Brain pericyte (primary cell): Measurements from ENCODE around the gene EIF5A.
"Not testable (repeated sequence)": the region's sequence is repeated elsewhere in the genome, so short reads cannot be mapped to it uniquely, and the experiment has no call there.

Experiments used
- DNase-seq: peaks from one replicate; pipeline ENCODE4 v3.0.0-alpha.2; 2012; ENCODE audit warnings: low read depth, low spot score

The EIF5A gene

GRCh38 chr17:7329997-7330637, 22.7 kb downstream of the EIF5A start:
- DNase-seq: no peak

GRCh38 chr17:7330638-7331015, 23.2 kb downstream of the EIF5A start:
- no peak for DNase-seq

DNA sequence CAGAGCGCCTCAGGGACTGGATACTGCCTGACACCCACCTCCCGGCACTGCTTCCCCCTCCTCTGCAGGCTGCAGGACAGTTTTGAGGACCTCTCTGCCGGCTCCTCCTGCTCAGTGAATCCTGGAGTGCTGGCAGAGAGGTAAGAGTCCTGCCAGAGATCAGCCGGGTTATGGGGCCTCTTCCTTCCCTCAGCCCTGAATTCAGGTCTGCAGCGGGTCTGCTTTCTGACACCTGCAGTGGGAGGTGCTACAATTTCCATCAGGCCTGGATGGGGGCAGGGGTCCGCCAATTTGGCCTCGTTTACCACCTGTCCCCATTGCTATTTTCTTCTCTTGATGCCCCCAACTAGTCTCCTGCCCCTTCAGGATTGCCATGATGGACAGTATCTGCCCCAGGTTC, 24.7 kb downstream of the EIF5A start:
- DNase-seq: no peak

DNA sequence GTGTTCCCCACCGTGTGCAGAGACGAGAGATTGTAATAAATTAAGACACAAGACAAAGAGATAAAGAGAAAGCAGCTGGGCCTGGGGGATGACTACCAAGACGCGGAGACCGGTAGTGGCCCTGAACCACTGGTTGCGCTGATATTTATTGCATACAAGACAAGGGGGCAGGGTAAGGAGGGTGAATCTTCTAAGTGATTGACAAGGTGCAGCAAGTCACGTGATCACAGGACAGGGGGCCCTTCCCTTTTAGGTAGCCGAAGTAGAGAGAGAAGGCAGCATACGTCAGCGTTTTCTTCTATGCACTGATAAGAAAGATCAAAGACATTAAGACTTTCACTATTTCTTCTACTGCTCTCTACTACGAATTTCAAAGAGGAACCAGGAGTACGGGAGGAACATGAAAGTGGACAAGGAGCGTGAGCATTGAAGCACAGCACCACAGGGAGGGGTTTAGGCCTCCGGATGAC, 25.2 kb downstream of the EIF5A start:
- not testable (repeated sequence) for DNase-seq

DNA sequence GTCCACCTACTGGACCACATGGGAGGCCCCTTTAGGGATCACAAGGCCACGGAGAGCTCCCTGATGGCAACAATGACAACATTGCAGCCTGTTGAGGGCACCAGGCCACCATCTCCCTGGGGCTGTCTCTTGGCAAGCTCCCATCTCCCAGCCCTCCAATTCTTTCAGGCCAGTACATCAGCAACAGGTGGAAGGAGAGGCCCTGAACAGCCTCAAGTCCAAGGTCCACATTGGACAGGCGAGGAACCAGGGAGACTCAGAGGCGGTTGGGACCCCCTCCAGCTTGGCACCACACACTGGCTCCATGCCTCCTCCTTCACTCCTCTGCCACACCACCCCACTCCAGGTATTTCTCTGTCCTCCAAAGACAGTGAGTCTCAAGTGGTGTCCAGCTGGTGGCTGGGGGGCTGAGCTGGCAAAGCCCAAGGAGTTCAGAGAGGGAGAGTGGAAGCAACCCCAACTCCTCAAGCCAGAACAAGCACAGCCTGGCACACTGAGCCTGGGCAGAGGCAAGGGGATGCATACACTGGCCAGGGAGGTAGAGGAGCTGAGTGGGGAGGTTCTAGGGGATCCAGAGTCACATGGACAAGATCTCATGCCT, 27.6 kb downstream of the EIF5A start:
- no peak for DNase-seq

DNA sequence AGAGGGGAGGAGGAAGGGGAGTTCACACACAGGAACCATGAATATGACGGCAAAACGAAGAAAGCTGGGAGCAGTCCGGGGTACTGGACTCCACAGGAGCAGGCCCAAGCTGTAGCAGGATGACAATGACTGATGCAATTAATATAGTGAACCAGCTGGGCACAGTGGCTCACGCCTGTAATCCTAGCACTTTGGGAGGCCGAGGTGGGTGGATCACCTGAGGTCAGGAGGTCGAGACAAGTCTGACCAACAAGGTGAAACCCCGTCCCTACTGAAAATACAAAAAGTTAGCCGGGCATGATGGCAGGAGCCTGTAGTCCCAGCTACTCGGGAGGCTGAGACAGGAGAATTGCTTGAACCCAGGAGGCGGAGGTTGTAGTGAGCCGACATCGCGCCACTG, 28.3 kb downstream of the EIF5A start:
- not testable (repeated sequence) for DNase-seq

GRCh38 chr17:7336240-7337175, 29.1 kb downstream of the EIF5A start, which contains the start of gene ACAP1:
Gene ACAP1 (plus strand): TSS chr17:7336529. CDS start chr17:7336735, 206 bp downstream.
- no peak for DNase-seq

DNA sequence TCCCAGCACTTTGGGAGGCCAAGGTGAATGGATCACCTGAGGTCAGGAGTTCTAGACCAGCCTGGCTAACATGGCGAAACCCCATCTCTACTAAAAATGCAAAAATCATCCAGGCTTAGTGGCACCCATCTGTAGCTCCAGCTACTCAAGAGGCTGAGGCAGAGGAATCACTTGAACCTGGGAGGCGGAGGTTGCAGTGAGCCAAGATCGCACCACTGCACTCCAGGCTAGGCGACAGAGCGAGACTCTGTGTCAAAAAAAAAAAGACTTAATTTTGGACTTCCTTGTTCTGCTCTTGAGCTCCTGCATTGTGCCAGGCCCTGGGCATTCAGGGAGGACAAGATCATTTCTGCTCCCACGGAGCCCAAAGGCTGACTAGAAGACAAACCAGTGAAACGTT, 30.2 kb downstream of the EIF5A start:
- not testable (repeated sequence) for DNase-seq

GRCh38 chr17:7340179-7340578, 32.8 kb downstream of the EIF5A start:
- no peak for DNase-seq

DNA sequence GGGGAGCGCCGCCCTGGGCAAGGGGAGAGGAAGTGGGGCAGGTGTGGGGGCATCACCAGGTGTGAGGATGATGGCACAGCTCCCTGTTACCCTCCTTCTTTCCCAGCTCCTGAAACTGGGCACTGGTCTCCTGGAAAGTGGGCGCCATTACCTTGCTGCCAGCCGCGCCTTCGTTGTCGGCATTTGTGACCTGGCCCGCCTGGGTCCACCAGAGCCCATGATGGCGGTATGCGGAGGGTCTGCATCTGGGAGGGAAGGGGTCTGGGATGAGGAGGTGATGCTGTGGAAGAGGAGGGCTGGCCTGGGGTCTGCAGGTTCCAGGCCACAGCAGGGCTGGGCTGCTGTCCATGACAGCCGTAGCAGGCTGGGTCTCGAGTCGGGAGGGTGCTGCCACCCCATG, 34.4 kb downstream of the EIF5A start:
- no peak for DNase-seq

DNA sequence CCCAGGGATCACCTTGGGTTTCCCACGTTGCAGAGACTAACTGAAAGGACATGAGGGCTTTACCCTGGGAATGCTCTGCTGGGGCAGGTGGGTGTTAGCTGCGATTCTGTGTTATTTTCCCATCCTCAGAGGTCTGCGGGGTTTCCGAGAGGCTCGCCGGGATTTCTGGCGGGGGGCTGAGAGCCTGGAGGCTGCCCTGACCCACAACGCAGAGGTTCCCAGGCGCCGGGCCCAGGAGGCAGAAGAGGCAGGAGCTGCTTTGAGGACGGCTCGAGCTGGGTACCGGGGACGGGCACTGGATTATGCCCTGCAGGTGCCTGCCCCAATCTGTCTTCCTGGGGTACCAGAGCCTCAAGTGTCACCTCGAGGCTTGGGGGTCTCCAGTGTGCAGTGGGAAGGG, 35.8 kb downstream of the EIF5A start:
- no peak for DNase-seq

DNA sequence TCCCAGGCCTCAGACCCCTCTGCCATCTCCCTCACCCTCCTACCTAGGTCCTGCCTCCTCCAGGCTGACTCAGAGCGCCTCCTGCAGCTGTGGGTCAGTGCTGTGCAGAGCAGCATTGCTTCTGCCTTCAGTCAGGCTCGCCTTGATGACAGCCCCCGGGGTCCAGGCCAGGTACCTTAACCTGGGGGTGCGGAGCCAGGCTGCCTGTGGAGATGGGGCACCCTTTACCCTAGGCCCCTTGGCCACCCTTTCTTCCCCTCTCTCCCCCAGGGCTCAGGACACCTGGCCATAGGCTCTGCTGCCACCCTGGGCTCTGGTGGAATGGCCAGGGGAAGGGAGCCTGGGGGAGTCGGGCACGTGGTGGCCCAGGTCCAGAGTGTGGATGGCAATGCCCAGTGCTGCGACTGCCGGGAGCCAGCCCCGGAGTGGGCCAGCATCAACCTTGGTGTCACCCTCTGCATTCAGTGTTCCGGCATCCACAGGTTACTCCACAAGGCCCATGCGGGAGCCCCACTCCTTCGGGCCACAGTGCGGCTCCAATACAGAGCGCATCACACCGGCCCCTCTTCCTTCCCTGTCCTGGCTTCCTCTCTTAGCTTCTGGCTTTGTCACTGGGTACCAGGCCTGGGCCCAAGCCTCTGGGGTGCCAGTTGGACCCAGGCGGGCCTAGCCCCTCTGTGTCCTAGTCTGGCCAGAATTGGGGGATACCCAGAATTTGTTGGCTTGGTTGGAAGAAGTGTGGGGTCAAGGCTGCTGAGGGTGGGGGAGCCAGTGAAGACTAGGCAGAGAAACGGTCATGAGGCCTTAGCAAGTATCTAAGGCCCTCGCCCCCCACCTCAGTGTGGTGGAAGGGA, 39.6 kb downstream of the EIF5A start:
- DNase-seq: no peak

GRCh38 chr17:7347630-7348477, 40.4 kb downstream of the EIF5A start:
- no peak for DNase-seq

DNA sequence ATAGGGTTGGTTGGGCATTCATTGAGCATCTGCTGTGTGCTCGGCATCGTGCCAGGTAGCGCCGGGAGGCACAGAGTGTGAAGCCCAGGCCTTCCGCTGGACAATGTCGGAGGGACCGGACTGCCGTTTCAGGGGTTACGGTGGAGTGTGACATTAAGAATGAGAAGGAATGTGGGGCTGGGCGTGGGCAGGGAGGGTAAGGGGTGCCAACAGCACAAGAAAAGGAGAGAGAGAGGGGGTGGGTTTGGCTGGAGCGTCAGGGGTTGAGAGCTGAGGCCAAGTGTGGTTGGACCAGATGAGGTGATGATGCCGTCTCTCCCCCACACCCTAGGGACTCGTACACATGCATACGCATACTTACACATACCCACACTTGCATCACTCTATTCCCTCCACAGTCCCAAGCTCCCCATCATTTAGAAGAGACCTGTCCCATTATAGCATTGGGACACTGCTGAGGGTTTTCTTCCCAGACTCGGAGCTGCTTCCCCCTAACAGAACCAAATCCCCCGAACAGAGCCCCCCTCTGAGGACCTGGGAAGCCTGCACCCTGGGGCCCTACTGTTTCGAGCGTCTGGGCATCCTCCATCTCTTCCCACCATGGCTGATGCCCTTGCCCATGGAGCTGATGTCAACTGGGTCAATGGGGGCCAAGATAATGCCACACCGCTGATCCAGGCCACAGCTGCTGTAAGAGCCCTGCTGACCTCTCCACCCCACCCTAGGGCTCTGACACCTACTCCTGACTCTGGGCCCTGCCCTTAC, 41.2 kb downstream of the EIF5A start:
- DNase-seq: no peak

- DNase-seq: no peak
Observed at GRCh38 chr17:7351665-7352502, 44.5 kb downstream of the EIF5A start, which contains the start of gene KCTD11. Gene KCTD11 (plus strand): TSS chr17:7352162.

- no peak for DNase-seq
Observed at GRCh38 chr17:7352503-7352889, 45.1 kb downstream of the EIF5A start.

DNA sequence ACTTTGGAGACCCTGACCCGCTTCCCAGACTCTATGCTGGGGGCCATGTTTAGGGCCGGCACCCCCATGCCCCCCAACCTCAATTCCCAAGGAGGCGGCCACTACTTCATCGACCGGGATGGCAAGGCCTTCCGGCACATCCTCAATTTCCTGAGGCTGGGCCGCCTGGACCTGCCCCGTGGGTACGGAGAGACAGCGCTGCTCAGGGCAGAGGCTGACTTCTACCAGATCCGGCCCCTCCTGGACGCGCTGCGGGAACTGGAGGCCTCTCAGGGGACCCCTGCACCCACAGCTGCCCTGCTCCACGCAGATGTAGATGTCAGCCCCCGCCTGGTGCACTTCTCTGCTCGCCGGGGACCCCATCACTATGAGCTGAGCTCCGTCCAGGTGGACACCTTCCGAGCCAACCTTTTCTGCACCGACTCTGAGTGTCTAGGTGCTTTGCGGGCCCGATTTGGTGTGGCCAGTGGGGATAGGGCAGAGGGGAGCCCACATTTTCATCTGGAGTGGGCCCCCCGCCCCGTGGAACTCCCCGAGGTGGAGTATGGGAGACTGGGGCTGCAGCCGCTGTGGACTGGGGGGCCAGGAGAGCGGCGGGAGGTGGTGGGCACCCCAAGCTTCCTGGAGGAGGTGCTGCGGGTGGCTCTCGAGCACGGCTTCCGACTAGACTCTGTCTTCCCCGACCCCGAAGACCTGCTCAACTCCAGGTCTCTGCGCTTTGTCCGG, 45.6 kb downstream of the EIF5A start:
- DNase-seq: no peak

DNA sequence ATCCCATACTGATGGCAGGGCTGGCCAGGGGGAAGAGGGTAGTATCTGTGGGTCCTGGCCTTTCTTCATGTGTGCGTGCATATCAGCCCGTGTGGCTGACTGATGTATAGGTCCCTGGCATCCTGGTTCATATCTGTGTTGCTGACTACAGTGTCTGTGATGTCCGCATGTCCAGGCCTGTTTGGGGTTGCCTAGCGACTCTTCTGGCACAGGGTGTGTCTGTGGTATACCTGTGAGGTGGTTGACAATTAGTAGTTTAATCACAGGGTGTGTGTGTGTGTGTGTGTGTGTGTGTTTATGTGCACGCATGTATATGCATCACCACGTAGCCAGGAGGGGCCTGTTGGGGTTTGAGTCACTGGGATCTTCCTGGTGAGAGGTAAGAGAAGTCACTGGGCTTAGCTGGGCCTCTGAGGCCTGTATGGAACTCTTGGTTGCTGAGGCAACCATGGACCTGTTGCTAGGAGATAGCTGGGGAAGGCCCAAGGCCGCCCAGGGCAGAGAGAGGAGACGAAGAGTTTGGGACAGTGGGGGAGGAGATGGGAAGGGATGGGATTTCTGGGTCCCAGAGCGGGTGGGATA, 46.9 kb downstream of the EIF5A start:
- DNase-seq: no peak
